ENCODE data around the gene ASIC4.

Gene ASIC4

GRCh38 chr2:219475697-219476651 lies 38.3 kb upstream of the ASIC4 start:
- peak; percentile 79 for DNase-seq
- H3K9me3 Mint-ChIP-seq: no peaks in the 10 kb centered on the region
- H3K4me1 Mint-ChIP-seq: peaks cover 3% of the 10 kb centered on the region
- H3K4me3 Mint-ChIP-seq: no peak overlapping the region
- H3K27me3 Mint-ChIP-seq: peaks cover 3% of the 10 kb centered on the region
- H3K27ac Mint-ChIP-seq: no peak overlapping the region
- no peaks in the 10 kb centered on the region for H3K36me3 Mint-ChIP-seq (ENCODE audit: low read depth)
- ATAC-seq: peak; percentile 65

- no peaks in the 10 kb centered on the region for H3K9me3 Mint-ChIP-seq
- H3K27me3 Mint-ChIP-seq: peaks cover 6% of the 10 kb centered on the region
- DNase-seq (no peak), ATAC-seq (no peak)
- no peak overlapping the region for H3K4me3 Mint-ChIP-seq
- H3K27ac Mint-ChIP-seq: no peak overlapping the region
- no peaks in the 10 kb centered on the region for H3K36me3 Mint-ChIP-seq (ENCODE audit: low read depth)
- H3K4me1 Mint-ChIP-seq: peaks cover 3% of the 10 kb centered on the region
These were observed 37.6 kb upstream of the ASIC4 start for GRCh38 chr2:219476652-219477151.

GRCh38 chr2:219477179-219477578 lies 37.1 kb upstream of the ASIC4 start:
- H3K27ac Mint-ChIP-seq: no peak overlapping the region
- H3K27me3 Mint-ChIP-seq: peaks cover 10% of the 10 kb centered on the region
- DNase-seq: no peak
- no peaks in the 10 kb centered on the region for H3K9me3 Mint-ChIP-seq
- no peak for ATAC-seq
- no peak overlapping the region for H3K4me3 Mint-ChIP-seq
- peaks cover 3% of the 10 kb centered on the region for H3K4me1 Mint-ChIP-seq
- no peaks in the 10 kb centered on the region for H3K36me3 Mint-ChIP-seq (ENCODE audit: low read depth)

GRCh38 chr2:219477815-219478214 lies 36.5 kb upstream of the ASIC4 start:
- H3K4me3 Mint-ChIP-seq: no peak overlapping the region
- H3K36me3 Mint-ChIP-seq (ENCODE audit: low read depth): no peaks in the 10 kb centered on the region
- H3K4me1 Mint-ChIP-seq: peaks cover 3% of the 10 kb centered on the region
- no peak overlapping the region for H3K27ac Mint-ChIP-seq
- no peak for ATAC-seq
- no peaks in the 10 kb centered on the region for H3K9me3 Mint-ChIP-seq
- H3K27me3 Mint-ChIP-seq: peaks cover 17% of the 10 kb centered on the region
- no peak for DNase-seq

- peaks cover 4% of the 10 kb centered on the region for H3K4me1 Mint-ChIP-seq
- H3K27me3 Mint-ChIP-seq: peaks cover 20% of the 10 kb centered on the region
- H3K4me3 Mint-ChIP-seq: no peak overlapping the region
- H3K27ac Mint-ChIP-seq: no peak overlapping the region
- H3K9me3 Mint-ChIP-seq: no peaks in the 10 kb centered on the region
- no peak for ATAC-seq
- DNase-seq: no peak
- no peaks in the 10 kb centered on the region for H3K36me3 Mint-ChIP-seq (ENCODE audit: low read depth)
These were observed 35.4 kb upstream of the ASIC4 start for GRCh38 chr2:219478916-219479315.

- no peaks in the 10 kb centered on the region for H3K9me3 Mint-ChIP-seq
- DNase-seq (no peak), ATAC-seq (no peak)
- no peaks in the 10 kb centered on the region for H3K36me3 Mint-ChIP-seq (ENCODE audit: low read depth)
- peaks cover 9% of the 10 kb centered on the region for H3K4me1 Mint-ChIP-seq
- H3K27ac Mint-ChIP-seq: no peak overlapping the region
- H3K27me3 Mint-ChIP-seq: peaks cover 26% of the 10 kb centered on the region
- H3K4me3 Mint-ChIP-seq: no peak overlapping the region
These were observed 34.3 kb upstream of the ASIC4 start for GRCh38 chr2:219480004-219480403.

- H3K9me3 Mint-ChIP-seq: no peaks in the 10 kb centered on the region
- H3K27ac Mint-ChIP-seq: no peak overlapping the region
- no peak for DNase-seq
- no peaks in the 10 kb centered on the region for H3K36me3 Mint-ChIP-seq (ENCODE audit: low read depth)
- H3K4me3 Mint-ChIP-seq: no peak overlapping the region
- no peak for ATAC-seq
- peaks cover 5% of the 10 kb centered on the region for H3K4me1 Mint-ChIP-seq
- H3K27me3 Mint-ChIP-seq: peaks cover 37% of the 10 kb centered on the region
These were observed 31.4 kb upstream of the ASIC4 start for GRCh38 chr2:219482674-219483405.

- DNase-seq (no peak), ATAC-seq (no peak)
- Mint-ChIP-seq H3K4me1 (peaks cover 5% of the 10 kb centered on the region), H3K9me3 (no peaks in the 10 kb centered on the region), H3K36me3 (ENCODE audit: low read depth) (no peaks in the 10 kb centered on the region), H3K27me3 (peaks cover 37% of the 10 kb centered on the region), H3K27ac (no peak overlapping the region), H3K4me3 (no peak overlapping the region)
These were observed 30.6 kb upstream of the ASIC4 start for GRCh38 chr2:219483451-219484342.

GRCh38 chr2:219484343-219485200 lies 29.7 kb upstream of the ASIC4 start:
- no peaks in the 10 kb centered on the region for H3K36me3 Mint-ChIP-seq (ENCODE audit: low read depth)
- peaks cover 5% of the 10 kb centered on the region for H3K4me1 Mint-ChIP-seq
- ATAC-seq (peak; percentile 38), DNase-seq (no peak)
- no peak overlapping the region for H3K27ac Mint-ChIP-seq
- H3K9me3 Mint-ChIP-seq: no peaks in the 10 kb centered on the region
- H3K4me3 Mint-ChIP-seq: no peak overlapping the region
- peaks cover 37% of the 10 kb centered on the region for H3K27me3 Mint-ChIP-seq

GRCh38 chr2:219485201-219485580 lies 29.1 kb upstream of the ASIC4 start:
- Mint-ChIP-seq H3K9me3 (no peaks in the 10 kb centered on the region), H3K4me3 (no peak overlapping the region), H3K4me1 (peaks cover 5% of the 10 kb centered on the region), H3K36me3 (ENCODE audit: low read depth) (no peaks in the 10 kb centered on the region), H3K27ac (no peak overlapping the region), H3K27me3 (peaks cover 37% of the 10 kb centered on the region)
- DNase-seq: no peak
- no peak for ATAC-seq

GRCh38 chr2:219486380-219486959 lies 27.8 kb upstream of the ASIC4 start:
- Mint-ChIP-seq H3K9me3 (no peaks in the 10 kb centered on the region), H3K27me3 (peaks cover 36% of the 10 kb centered on the region), H3K36me3 (ENCODE audit: low read depth) (no peaks in the 10 kb centered on the region), H3K4me1 (peaks cover 5% of the 10 kb centered on the region), H3K27ac (no peak overlapping the region), H3K4me3 (no peak overlapping the region)
- no peak for DNase-seq
- no peak for ATAC-seq

- H3K9me3 Mint-ChIP-seq: no peaks in the 10 kb centered on the region
These were observed 26.0 kb upstream of the ASIC4 start for GRCh38 chr2:219488149-219488843.

GRCh38 chr2:219488844-219489194 lies 25.5 kb upstream of the ASIC4 start:
- Mint-ChIP-seq H3K4me1 (peaks cover 5% of the 10 kb centered on the region), H3K9me3 (no peaks in the 10 kb centered on the region), H3K27ac (no peak overlapping the region), H3K27me3 (peaks cover 29% of the 10 kb centered on the region), H3K4me3 (no peak overlapping the region), H3K36me3 (ENCODE audit: low read depth) (no peaks in the 10 kb centered on the region)
- DNase-seq (no peak), ATAC-seq (no peak)

More at GRCh38 chr2:219488149-219488843, 26.0 kb upstream of the ASIC4 start:
- Mint-ChIP-seq H3K4me3 (no peak overlapping the region), H3K36me3 (ENCODE audit: low read depth) (no peaks in the 10 kb centered on the region), H3K4me1 (peaks cover 5% of the 10 kb centered on the region), H3K27ac (no peak overlapping the region), H3K27me3 (peaks cover 26% of the 10 kb centered on the region)
- ATAC-seq (no peak), DNase-seq (no peak)

Measured in activated naive CD8-positive, alpha-beta T cell treated with anti-CD3 and anti-CD28 coated beads, Interleukin-2, amount 50 U/mL, for 24 hours (primary cell).